GM12872 (cell line): ENCODE data around the gene GABRB2.

Source experiments
- TF ChIP-seq, protein P1 (sequence below): IDR thresholded peaks from 3 replicates; pipeline ENCODE4 v1.5.1; 2011; ENCODE audit warnings: low read depth, mild to moderate bottlenecking, low read length, moderate library complexity; ENCODE audit not compliant: insufficient read depth

Gene GABRB2

DNA sequence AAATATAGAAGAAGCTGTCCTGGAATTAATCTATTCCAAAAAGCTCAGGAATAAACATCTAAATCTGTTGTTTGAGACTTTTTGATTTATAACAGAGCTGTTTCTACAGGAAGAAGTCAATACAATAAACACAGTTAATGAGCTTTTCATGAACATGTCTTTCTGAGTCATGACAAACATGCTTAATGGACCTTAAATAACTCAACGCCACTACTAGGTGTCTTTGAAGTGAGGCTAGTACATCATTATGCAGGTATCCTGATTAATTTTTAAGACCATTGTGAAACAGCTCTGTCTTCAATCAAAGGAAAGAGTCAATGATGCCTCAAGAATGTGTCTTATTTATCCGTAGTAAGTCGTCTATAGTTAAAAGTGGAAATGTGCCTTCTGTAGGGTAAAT is 131.6 kb downstream of the GABRB2 start:
- TF ChIP-seq, protein P1, sequence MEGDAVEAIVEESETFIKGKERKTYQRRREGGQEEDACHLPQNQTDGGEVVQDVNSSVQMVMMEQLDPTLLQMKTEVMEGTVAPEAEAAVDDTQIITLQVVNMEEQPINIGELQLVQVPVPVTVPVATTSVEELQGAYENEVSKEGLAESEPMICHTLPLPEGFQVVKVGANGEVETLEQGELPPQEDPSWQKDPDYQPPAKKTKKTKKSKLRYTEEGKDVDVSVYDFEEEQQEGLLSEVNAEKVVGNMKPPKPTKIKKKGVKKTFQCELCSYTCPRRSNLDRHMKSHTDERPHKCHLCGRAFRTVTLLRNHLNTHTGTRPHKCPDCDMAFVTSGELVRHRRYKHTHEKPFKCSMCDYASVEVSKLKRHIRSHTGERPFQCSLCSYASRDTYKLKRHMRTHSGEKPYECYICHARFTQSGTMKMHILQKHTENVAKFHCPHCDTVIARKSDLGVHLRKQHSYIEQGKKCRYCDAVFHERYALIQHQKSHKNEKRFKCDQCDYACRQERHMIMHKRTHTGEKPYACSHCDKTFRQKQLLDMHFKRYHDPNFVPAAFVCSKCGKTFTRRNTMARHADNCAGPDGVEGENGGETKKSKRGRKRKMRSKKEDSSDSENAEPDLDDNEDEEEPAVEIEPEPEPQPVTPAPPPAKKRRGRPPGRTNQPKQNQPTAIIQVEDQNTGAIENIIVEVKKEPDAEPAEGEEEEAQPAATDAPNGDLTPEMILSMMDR = no peak

DNA sequence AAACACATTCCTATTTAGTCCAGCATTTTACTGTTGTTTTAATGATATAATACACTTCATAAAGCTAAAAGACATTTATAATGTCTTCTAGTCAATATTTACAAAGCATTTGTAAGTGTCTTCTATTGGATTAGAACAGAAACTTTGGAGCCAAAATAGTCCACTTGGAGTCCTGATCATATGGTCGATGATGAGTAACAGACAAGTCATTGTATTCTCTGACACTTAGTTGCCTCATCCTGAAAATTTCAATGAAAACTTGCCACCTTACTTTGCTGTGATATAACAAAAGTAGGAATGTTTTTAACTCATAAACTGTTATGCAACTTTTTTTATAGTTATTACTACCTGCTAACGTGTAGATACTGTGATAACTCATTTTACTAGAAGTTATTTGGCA is 132.5 kb downstream of the GABRB2 start:
- TF ChIP-seq, protein P1 = no peak

DNA sequence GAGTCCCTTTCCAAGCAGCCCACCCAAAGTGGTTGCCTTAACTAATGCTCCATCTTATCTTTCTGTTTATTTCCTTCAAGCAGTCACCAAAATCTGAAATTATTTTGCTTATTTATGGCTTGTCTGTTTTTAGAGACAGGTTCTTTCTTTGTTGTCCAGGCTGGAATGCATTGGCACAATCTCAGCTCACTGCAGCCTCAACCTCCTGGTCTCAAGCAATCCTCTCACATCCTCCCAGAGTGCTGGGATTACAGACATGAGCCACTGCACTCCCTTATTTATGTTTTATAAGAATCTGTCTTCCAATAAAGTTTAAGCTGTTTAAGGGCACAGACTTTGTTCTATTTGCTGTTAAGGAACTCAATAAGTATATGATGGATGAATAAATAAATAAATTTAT is 133.7 kb downstream of the GABRB2 start:
- TF ChIP-seq, protein P1 = no peak

DNA sequence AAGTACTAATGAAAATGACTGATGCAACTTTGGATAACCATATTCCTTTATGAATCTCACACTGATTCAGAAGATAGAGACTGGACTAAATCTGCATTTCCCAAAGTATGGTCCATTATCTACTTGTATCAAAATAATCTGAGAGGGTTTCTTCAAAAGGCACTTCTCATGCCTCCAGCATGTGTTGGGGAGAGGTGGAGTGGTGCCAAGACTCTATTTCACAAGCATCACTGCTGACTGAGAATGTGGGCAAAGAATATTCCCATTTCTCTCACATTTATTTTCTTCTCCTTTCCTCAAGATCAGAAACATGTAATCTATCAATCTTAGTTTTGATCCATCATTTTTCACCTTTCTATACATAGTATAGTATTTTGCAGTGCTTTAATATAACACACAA is 135.4 kb downstream of the GABRB2 start:
- TF ChIP-seq, protein P1 = no peak

DNA sequence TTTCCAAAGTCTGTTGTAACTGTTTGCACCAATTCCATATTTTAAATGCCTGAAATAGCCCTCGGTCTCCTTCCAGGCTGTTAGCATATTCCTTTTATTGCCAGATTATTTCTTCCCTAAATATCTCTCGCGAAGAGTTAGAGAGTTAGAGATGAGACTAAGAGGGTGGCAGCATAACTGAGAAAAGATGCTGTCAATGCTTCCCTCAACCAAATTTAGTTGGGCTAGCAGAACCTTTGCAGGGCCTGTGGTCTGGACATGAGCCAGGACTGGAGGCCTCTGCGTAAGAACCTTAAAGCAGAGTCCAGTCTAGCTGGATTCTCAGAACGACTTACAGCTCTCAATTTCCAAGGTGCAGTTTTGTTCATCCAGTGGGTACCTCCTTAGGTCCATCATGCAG is 135.9 kb downstream of the GABRB2 start:
- TF ChIP-seq, protein P1 = no peak

DNA sequence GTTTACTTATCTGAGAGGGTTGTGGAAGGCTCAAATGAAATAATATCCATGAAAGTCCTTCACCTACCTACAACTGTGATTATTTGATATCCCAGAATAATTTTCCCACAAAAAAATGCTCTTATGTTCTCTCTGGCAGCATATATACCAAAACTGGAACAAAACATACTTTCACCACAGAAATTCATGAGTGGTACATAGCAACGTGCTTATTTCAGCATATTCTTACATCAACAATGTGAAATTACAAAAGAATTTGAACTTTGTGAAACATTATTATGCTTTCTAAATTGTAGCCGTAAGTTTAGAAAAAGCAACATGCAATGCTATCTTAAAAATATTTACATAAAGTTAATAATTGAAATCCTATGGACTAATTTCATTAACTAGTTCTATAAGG is 137.1 kb downstream of the GABRB2 start:
- TF ChIP-seq, protein P1 = no peak

DNA sequence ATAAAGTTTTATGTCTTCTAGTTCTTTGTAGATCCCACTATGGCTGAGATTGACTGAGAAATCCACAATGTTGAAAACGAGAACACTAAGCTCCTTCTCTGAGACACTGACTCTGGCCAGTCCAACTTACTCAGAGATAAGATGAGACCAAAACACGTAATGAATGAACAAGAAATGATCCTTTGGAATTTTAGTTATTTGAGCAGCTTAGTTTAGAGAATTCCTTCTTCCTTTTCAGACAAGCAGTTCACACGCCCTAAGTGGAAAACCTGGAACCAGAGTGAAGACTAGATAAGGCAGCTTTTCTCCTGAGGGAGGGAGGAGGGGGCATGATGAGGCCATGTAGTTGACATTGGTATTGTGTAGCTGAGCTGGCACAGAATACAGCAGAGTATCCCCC is 139.6 kb downstream of the GABRB2 start:
- TF ChIP-seq, protein P1 = no peak

DNA sequence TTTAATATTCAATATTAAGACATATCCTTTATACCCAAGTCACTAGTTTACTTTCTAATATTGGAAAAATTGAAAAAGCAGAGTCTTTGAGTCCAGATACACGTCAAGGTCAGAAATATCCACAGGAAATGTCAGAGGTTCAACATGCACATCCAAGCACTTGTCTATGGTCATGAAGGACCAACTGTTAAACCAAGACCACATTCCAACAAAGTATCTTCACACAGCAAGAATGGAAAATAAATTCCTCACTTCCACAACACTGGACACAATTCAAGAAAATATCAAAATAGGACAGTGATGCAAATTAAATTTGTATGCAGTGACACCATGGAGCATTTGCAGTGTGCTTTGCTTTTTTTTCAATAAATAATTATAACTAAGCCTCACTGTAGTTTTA is 142.5 kb downstream of the GABRB2 start:
- TF ChIP-seq, protein P1 = no peak
